Type B pancreatic cell (in vitro differentiated cells): ENCODE measurements around the gene IGFBP7. TPM values are rescaled to one million over a fixed set of nuclear protein-coding genes. Genes with fewer than 3 reads are reported as not detected.

Experiments
- DNase-seq: peaks from one replicate; pipeline ENCODE4 v3.0.0; 2021; ENCODE audit warnings: mixed read lengths; ENCODE audit not compliant: unreplicated experiment; ENCODE audit errors: extremely low spot score
- H3K27ac Mint-ChIP-seq: 2 replicates; pipeline ENCODE4 v1.8.0; 2021; ENCODE audit warnings: mild to moderate bottlenecking, mixed read lengths
- H3K27me3 Mint-ChIP-seq: 2 replicates; pipeline ENCODE4 v1.8.0; 2021; ENCODE audit warnings: mixed read lengths
- H3K36me3 Mint-ChIP-seq: 2 replicates; pipeline ENCODE4 v1.8.0; 2021; ENCODE audit warnings: mixed read lengths
- H3K4me1 Mint-ChIP-seq: one replicate; pipeline ENCODE4 v1.8.0; 2021; ENCODE audit warnings: mixed read lengths; ENCODE audit not compliant: unreplicated experiment
- H3K4me3 Mint-ChIP-seq: 2 replicates; pipeline ENCODE4 v1.8.0; 2021; ENCODE audit warnings: mild to moderate bottlenecking, mixed read lengths
- H3K9me3 Mint-ChIP-seq: 2 replicates; pipeline ENCODE4 v1.8.0; 2021; ENCODE audit warnings: mixed read lengths
- CTCF ChIP-seq: fragments of 200-600 bp; sonication (generic); conservative IDR thresholded peaks from 2 replicates; pipeline ENCODE4 v1.5.0; 2021; ENCODE audit warnings: antibody characterized with exemption, mild to moderate bottlenecking
- total RNA-seq: library from RNA; stranded (reverse); gene quantifications from 2 replicates; pipeline ENCODE4 v1.2.1, GENCODE V29; 2021; ENCODE audit warnings: low replicate concordance

IGFBP7 gene
- total RNA-seq, 1 donor from 2014 or later = 108 TPM

DNA sequence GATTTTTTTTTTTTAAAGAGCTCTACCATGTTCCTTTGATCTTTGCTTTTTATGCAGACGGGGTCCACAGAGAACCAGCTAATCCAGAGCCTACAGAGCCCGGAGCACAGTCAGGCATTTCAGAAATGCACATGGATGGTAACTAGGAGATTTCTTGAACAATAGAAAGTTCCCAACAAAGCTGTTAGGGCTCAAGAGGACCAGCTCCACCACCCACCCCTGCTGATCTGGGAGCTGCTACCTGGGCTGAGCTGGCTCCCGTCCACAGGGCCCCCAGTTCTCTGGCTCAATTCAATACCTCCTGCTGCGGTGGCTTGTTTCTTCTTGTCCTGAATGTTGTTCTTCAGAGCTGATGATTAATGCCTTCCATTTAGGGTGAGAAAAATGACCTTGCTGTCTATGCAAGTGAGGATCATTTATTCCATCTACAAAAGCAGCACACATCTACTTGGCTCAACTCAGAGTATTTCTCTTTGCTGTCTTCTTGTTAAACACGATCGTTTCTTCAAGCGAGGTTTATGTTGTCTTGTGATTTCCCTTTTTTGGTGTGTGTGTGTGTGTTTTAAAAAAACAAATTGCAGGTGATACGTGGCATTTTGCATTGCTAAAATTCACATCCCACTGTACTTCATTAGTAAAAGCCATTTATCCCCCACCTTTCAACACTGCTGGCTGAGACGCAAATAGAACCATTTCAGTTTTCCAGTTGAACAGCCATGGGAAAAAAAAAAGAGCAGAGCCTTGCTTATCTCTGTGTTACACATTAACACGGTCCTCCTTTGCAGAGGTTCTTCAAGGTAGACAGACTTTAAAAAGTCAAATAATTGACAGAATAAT, 31.3 kb downstream of the IGFBP7 start:
- Mint-ChIP-seq H3K36me3 (peaks cover 3% of the 10 kb centered on the region), H3K27me3 (no peaks in the 10 kb centered on the region), H3K27ac (peak overlapping the region; percentile 84), H3K4me3 (peak overlapping the region; percentile 72), H3K9me3 (no peaks in the 10 kb centered on the region), H3K4me1 (peaks cover 54% of the 10 kb centered on the region)
- DNase-seq = no peak
- TF ChIP-seq CTCF = no peak

- H3K9me3 Mint-ChIP-seq = no peaks in the 10 kb centered on the region
- H3K27me3 Mint-ChIP-seq = no peaks in the 10 kb centered on the region
- no peak for TF ChIP-seq CTCF
- H3K36me3 Mint-ChIP-seq = peaks cover 3% of the 10 kb centered on the region
- peaks cover 54% of the 10 kb centered on the region for H3K4me1 Mint-ChIP-seq
- peak overlapping the region; percentile 72 for H3K4me3 Mint-ChIP-seq
- DNase-seq = no peak
- peak overlapping the region; percentile 84 for H3K27ac Mint-ChIP-seq
These were observed 32.4 kb downstream of the IGFBP7 start for GRCh38 chr4:57077550-57078343.

DNA sequence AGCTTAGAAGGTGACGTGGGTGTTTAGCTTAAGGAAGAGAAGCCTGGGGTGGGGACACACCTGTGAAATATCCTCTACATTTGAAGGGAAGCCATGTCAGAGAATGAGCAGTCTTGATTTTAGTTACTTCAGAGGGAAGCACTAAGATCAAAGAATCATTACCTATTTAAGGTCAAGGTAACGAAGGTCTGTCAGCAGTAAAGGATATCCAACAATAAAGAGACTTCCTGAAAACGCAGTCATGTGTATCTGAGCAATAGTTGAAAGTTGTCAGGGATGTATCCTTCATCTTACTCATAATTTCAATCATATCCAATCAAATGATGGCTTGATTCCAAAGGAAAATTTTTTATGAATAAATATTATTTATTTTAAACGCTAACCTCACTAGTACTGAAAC, 33.5 kb downstream of the IGFBP7 start:
- Mint-ChIP-seq H3K4me1 (peaks cover 50% of the 10 kb centered on the region), H3K9me3 (no peaks in the 10 kb centered on the region), H3K27me3 (no peaks in the 10 kb centered on the region), H3K4me3 (no peak overlapping the region), H3K27ac (peak overlapping the region; percentile 39), H3K36me3 (peaks cover 3% of the 10 kb centered on the region)
- no peak for TF ChIP-seq CTCF
- DNase-seq = no peak

- H3K27me3 Mint-ChIP-seq = no peaks in the 10 kb centered on the region
- H3K27ac Mint-ChIP-seq = no peak overlapping the region
- H3K4me1 Mint-ChIP-seq = peaks cover 41% of the 10 kb centered on the region
- H3K9me3 Mint-ChIP-seq = no peaks in the 10 kb centered on the region
- peaks cover 6% of the 10 kb centered on the region for H3K36me3 Mint-ChIP-seq
- DNase-seq = no peak
- H3K4me3 Mint-ChIP-seq = no peak overlapping the region
- TF ChIP-seq CTCF = no peak
These were observed 34.8 kb downstream of the IGFBP7 start for GRCh38 chr4:57075367-57075766.

DNA sequence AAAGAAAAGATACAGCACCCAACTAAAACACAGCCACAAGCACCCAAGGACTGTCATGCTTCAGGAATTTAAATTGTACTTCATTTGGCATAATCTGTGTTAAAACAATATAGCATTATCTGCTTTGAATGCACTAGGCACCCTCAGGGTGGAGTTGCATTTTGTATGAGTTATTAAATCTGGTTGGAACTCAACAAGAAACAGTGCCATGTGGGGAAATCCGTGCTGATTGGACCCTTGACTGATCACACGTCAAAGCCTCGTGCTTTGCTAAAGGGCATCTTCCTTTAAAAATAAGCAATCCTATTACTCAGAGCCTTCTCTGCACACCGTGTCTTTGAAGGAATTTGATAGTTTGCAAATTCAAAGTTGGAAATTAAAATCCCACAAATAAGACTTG, 35.4 kb downstream of the IGFBP7 start:
- no peak for TF ChIP-seq CTCF
- Mint-ChIP-seq H3K4me3 (no peak overlapping the region), H3K27ac (peak overlapping the region; percentile 36), H3K36me3 (peaks cover 6% of the 10 kb centered on the region), H3K9me3 (no peaks in the 10 kb centered on the region), H3K27me3 (no peaks in the 10 kb centered on the region), H3K4me1 (peaks cover 40% of the 10 kb centered on the region)
- no peak for DNase-seq
